Muscle layer of colon (tissue), 2 donors: ENCODE results near the gene EXOC6B.

Experiments used
- H3K27ac ChIP-seq: one replicate; pipeline ENCODE4 v1.7.0; 2013; ENCODE audit warnings: low read depth, mild to moderate bottlenecking, low read length, moderate library complexity
- H3K27me3 ChIP-seq, 2 donors: one replicate each; pipeline ENCODE4 v1.7.0; 2013; ENCODE audit warnings: low read length in 2 of 2, mild to moderate bottlenecking in 2 of 2; ENCODE audit not compliant: insufficient read depth in 2 of 2, control insufficient read depth in 1 of 2
- H3K36me3 ChIP-seq: one replicate; pipeline ENCODE4 v1.7.0; 2013; ENCODE audit warnings: mild to moderate bottlenecking, low read length; ENCODE audit not compliant: insufficient read depth
- H3K4me1 ChIP-seq: one replicate; pipeline ENCODE4 v1.7.0; 2013; ENCODE audit warnings: mild to moderate bottlenecking, low read length; ENCODE audit not compliant: insufficient read depth
- H3K4me3 ChIP-seq, 2 donors: one replicate each; pipeline ENCODE4 v1.7.0; 2013; ENCODE audit warnings: low read length in 2 of 2, low read depth in 1 of 2, mild to moderate bottlenecking in 1 of 2, moderate library complexity in 1 of 2
- H3K9ac ChIP-seq: one replicate; pipeline ENCODE4 v1.7.0; 2013; ENCODE audit warnings: low read length
- H3K9me3 ChIP-seq: one replicate; pipeline ENCODE4 v1.7.0; 2013; ENCODE audit warnings: mild to moderate bottlenecking, low read length
- donor health status: abdominal sarcoma.
- donor health status: Adenocarcinoma of cecum.

EXOC6B gene

GRCh38 chr2:72846171-72847095 is 20.6 kb upstream of the EXOC6B start:
- Histone ChIP-seq H3K27ac (no peak overlapping the region), H3K9me3 (no peaks in the 10 kb centered on the region), H3K36me3 (no peaks in the 10 kb centered on the region), H3K9ac (no peak overlapping the region), H3K27me3 (no peaks in the 10 kb centered on the region), H3K4me1 (no peaks in the 10 kb centered on the region), H3K4me3 (no peak overlapping the region)

- no peak overlapping the region for H3K4me3 ChIP-seq
- H3K4me1 ChIP-seq = no peaks in the 10 kb centered on the region
- no peaks in the 10 kb centered on the region for H3K9me3 ChIP-seq
- no peak overlapping the region for H3K27ac ChIP-seq
- H3K9ac ChIP-seq = no peak overlapping the region
- no peaks in the 10 kb centered on the region for H3K27me3 ChIP-seq
- H3K36me3 ChIP-seq = no peaks in the 10 kb centered on the region
Measured at GRCh38 chr2:72843301-72843700, 17.5 kb upstream of the EXOC6B start.

- no peak overlapping the region for H3K27ac ChIP-seq
- no peaks in the 10 kb centered on the region for H3K9me3 ChIP-seq
- no peak overlapping the region for H3K9ac ChIP-seq
- H3K4me1 ChIP-seq = no peaks in the 10 kb centered on the region
- no peaks in the 10 kb centered on the region for H3K27me3 ChIP-seq
- H3K36me3 ChIP-seq = no peaks in the 10 kb centered on the region
- H3K4me3 ChIP-seq = no peak overlapping the region
Measured at GRCh38 chr2:72841462-72842125, 15.8 kb upstream of the EXOC6B start.

GRCh38 chr2:72840066-72840465 is 14.2 kb upstream of the EXOC6B start:
- no peak overlapping the region for H3K27ac ChIP-seq
- H3K9me3 ChIP-seq = no peaks in the 10 kb centered on the region
- H3K4me1 ChIP-seq = no peaks in the 10 kb centered on the region
- no peaks in the 10 kb centered on the region for H3K27me3 ChIP-seq
- no peak overlapping the region for H3K4me3 ChIP-seq
- H3K36me3 ChIP-seq = no peaks in the 10 kb centered on the region
- no peak overlapping the region for H3K9ac ChIP-seq

- no peak overlapping the region for H3K27ac ChIP-seq
- H3K9ac ChIP-seq = no peak overlapping the region
- H3K36me3 ChIP-seq = no peaks in the 10 kb centered on the region
- H3K27me3 ChIP-seq = no peaks in the 10 kb centered on the region
- no peak overlapping the region for H3K4me3 ChIP-seq
- no peaks in the 10 kb centered on the region for H3K4me1 ChIP-seq
- H3K9me3 ChIP-seq = no peaks in the 10 kb centered on the region
Measured at GRCh38 chr2:72837171-72837570, 11.3 kb upstream of the EXOC6B start.

GRCh38 chr2:72835403-72835802 is 9.6 kb upstream of the EXOC6B start:
- Histone ChIP-seq H3K27me3 (no peaks in the 10 kb centered on the region), H3K27ac (no peak overlapping the region), H3K36me3 (no peaks in the 10 kb centered on the region), H3K4me1 (no peaks in the 10 kb centered on the region), H3K4me3 (no peak overlapping the region), H3K9me3 (no peaks in the 10 kb centered on the region), H3K9ac (no peak overlapping the region)

- Histone ChIP-seq H3K4me3 (no peak overlapping the region), H3K9ac (no peak overlapping the region)
Measured at GRCh38 chr2:72834596-72834995, 8.8 kb upstream of the EXOC6B start.

GRCh38 chr2:72833084-72833714 is 7.4 kb upstream of the EXOC6B start:
- Histone ChIP-seq H3K27me3 (no peaks in the 10 kb centered on the region), H3K36me3 (no peaks in the 10 kb centered on the region), H3K4me1 (no peaks in the 10 kb centered on the region), H3K27ac (no peak overlapping the region), H3K4me3 (no peak overlapping the region), H3K9ac (no peak overlapping the region), H3K9me3 (no peaks in the 10 kb centered on the region)

More at GRCh38 chr2:72834596-72834995, 8.8 kb upstream of the EXOC6B start:
- Histone ChIP-seq H3K27ac (no peak overlapping the region), H3K36me3 (no peaks in the 10 kb centered on the region), H3K9me3 (no peaks in the 10 kb centered on the region), H3K27me3 (no peaks in the 10 kb centered on the region), H3K4me1 (no peaks in the 10 kb centered on the region)

GRCh38 chr2:72830273-72830672 is 4.4 kb upstream of the EXOC6B start:
- Histone ChIP-seq H3K27ac (no peak overlapping the region), H3K36me3 (no peaks in the 10 kb centered on the region), H3K9me3 (no peaks in the 10 kb centered on the region), H3K4me1 (no peaks in the 10 kb centered on the region), H3K27me3 (no peaks in the 10 kb centered on the region), H3K9ac (no peak overlapping the region), H3K4me3 (no peak overlapping the region)

- Histone ChIP-seq H3K4me1 (peaks cover 5% of the 10 kb centered on the region), H3K9me3 (no peaks in the 10 kb centered on the region), H3K4me3 (no peak overlapping the region), H3K9ac (no peak overlapping the region), H3K27ac (no peak overlapping the region), H3K27me3 (no peaks in the 10 kb centered on the region), H3K36me3 (no peaks in the 10 kb centered on the region)
Measured at GRCh38 chr2:72828840-72829507, 3.1 kb upstream of the EXOC6B start.

- no peak overlapping the region for H3K27ac ChIP-seq
Measured at GRCh38 chr2:72827966-72828646, 2.3 kb upstream of the EXOC6B start.

More at GRCh38 chr2:72827966-72828646, 2.3 kb upstream of the EXOC6B start:
- Histone ChIP-seq H3K4me1 (peaks cover 8% of the 10 kb centered on the region), H3K27me3 (no peaks in the 10 kb centered on the region), H3K4me3 (no peak overlapping the region), H3K9ac (no peak overlapping the region), H3K9me3 (no peaks in the 10 kb centered on the region), H3K36me3 (no peaks in the 10 kb centered on the region)
